Caco-2 (cell line): Measurements from ENCODE around the gene NUB1. TPM values are rescaled to one million over a fixed set of nuclear protein-coding genes. Genes with fewer than 3 reads are reported as not detected.

Experiments used
- BruUV-seq: library from RNA; stranded (reverse); fragments of 400-500 nt; replicated peaks from 2 replicates; lab custom pipeline; 2021; lab: Mats Ljungman, UMichigan
- CTCF ChIA-PET: fragments of 300-600 bp; sonication (Branson Sonifier 250); formaldehyde crosslinking; loops from one replicate; lab custom pipeline; 2022; ENCODE audit warnings: antibody characterized with exemption; lab: Charles Lee
- POLR2A ChIA-PET: fragments of 300-600 bp; sonication (Branson Sonifier 250); formaldehyde crosslinking; loops from one replicate; lab custom pipeline; 2022; ENCODE audit warnings: antibody characterized with exemption; lab: Charles Lee
- DNase-seq, 2 experiments: peaks; one replicate each; pipeline versions ENCODE4 v3.0.0 to v3.0.0-alpha.2; 2020 to 2022
- H3K27me3 ChIP-seq: replicated peaks from 2 replicates; pipeline ENCODE4 v1.6.0; 2011; ENCODE audit warnings: low read length; ENCODE audit not compliant: control insufficient read depth, insufficient read depth
- H3K36me3 ChIP-seq: 2 replicates; pipeline ENCODE4 v1.5.1; 2011; ENCODE audit warnings: low read length; ENCODE audit not compliant: control insufficient read depth, insufficient read depth
- H3K4me1 ChIP-seq: fragments of 250-450 bp; sonication (Bioruptor Pico); 2 replicates; pipeline ENCODE4 v1.5.1; 2020; ENCODE audit warnings: mild to moderate bottlenecking
- H3K4me3 ChIP-seq: 2 replicates; pipeline ENCODE4 v1.5.1; 2011; ENCODE audit warnings: low read depth, mild to moderate bottlenecking, control low read depth, low read length
- H3K9me3 ChIP-seq: fragments of 250-450 bp; sonication (Bioruptor Pico); 2 replicates; pipeline ENCODE4 v1.5.1; 2020; ENCODE audit warnings: mild to moderate bottlenecking, moderate library complexity
- H3K27ac Mint-ChIP-seq: one replicate; pipeline ENCODE4 v1.8.0; 2022; ENCODE audit warnings: mixed read lengths; ENCODE audit not compliant: unreplicated experiment
- H3K27me3 Mint-ChIP-seq: one replicate; pipeline ENCODE4 v1.8.0; 2022; ENCODE audit warnings: mixed read lengths; ENCODE audit not compliant: insufficient read depth, unreplicated experiment
- H3K36me3 Mint-ChIP-seq: one replicate; pipeline ENCODE4 v1.8.0; 2022; ENCODE audit warnings: mild to moderate bottlenecking, mixed read lengths; ENCODE audit not compliant: insufficient read depth, unreplicated experiment
- H3K4me1 Mint-ChIP-seq: one replicate; pipeline ENCODE4 v1.8.0; 2022; ENCODE audit warnings: low read depth, mixed read lengths; ENCODE audit not compliant: unreplicated experiment
- H3K4me3 Mint-ChIP-seq: one replicate; pipeline ENCODE4 v1.8.0; 2022; ENCODE audit warnings: mild to moderate bottlenecking, moderate library complexity, mixed read lengths; ENCODE audit not compliant: unreplicated experiment
- H3K9me3 Mint-ChIP-seq: one replicate; pipeline ENCODE4 v1.8.0; 2022; ENCODE audit warnings: mixed read lengths; ENCODE audit not compliant: unreplicated experiment
- CTCF ChIP-seq, 2 experiments: fragments of 200-600 bp in 1 of 2; IDR thresholded peaks; 1 replicate in 1 of 2; 2 replicates in 1 of 2; pipeline versions ENCODE4 v1.5.1 to v1.8.0; 2011 to 2022; ENCODE audit warnings: antibody characterized with exemption in 1 of 2, control low read depth in 1 of 2, inconsistent platforms in 1 of 2, low read depth in 1 of 2, low read length in 1 of 2, mild to moderate bottlenecking in 1 of 2, moderate library complexity in 1 of 2; ENCODE audit not compliant: insufficient read depth in 1 of 2, severe bottlenecking in 1 of 2, unreplicated experiment in 1 of 2
- intact Hi-C: fragments of 100-400 bp; cut with micrococcal nuclease; formaldehyde crosslinking; loops from one replicate; pipeline ENCODE4 v1.10.0; 2022; ENCODE audit not compliant: unreplicated experiment
- total RNA-seq: library from RNA; stranded (reverse); gene quantifications from 2 replicates; pipeline ENCODE4 v1.2.3, GENCODE V29; 2022

The NUB1 gene
- total RNA-seq, 1 experiment from 2014 or later = 51.6 TPM

GRCh38 chr7:151399906-151400305, 58.3 kb downstream of the NUB1 start:
- no peak for TF ChIP-seq CTCF (IDR thresholded peaks at IDR 0.05; ENCODE audit: insufficient read depth in 1 of 2, low read depth in 1 of 2, low read length in 1 of 2, severe bottlenecking in 1 of 2, unreplicated experiment in 1 of 2)
- intact Hi-C loops = no loop called here
- no peaks in the 10 kb centered on the region for H3K27me3 Mint-ChIP-seq
- BruUV-seq = no TSS peak
- no peaks in the 10 kb centered on the region for H3K36me3 Mint-ChIP-seq
- Histone ChIP-seq H3K9me3 (no peaks in the 10 kb centered on the region), H3K4me3 (no peak overlapping the region), H3K4me1 (no peaks in the 10 kb centered on the region), H3K36me3 (no peaks in the 10 kb centered on the region), H3K27me3 (no peaks in the 10 kb centered on the region)
- H3K27ac Mint-ChIP-seq = no peak overlapping the region
- no peaks in the 10 kb centered on the region for H3K4me1 Mint-ChIP-seq
- DNase-seq = no peak
- CTCF ChIA-PET = no interaction called here
- H3K9me3 Mint-ChIP-seq = no peaks in the 10 kb centered on the region
- POLR2A ChIA-PET = no interaction called here
- H3K4me3 Mint-ChIP-seq = no peak overlapping the region

- Histone ChIP-seq H3K4me1 (no peaks in the 10 kb centered on the region), H3K36me3 (no peaks in the 10 kb centered on the region), H3K9me3 (no peaks in the 10 kb centered on the region), H3K27me3 (no peaks in the 10 kb centered on the region), H3K4me3 (no peak overlapping the region)
- no peak for DNase-seq
- BruUV-seq = no TSS peak
- H3K4me3 Mint-ChIP-seq = no peak overlapping the region
- intact Hi-C loops = no loop called here
- no peaks in the 10 kb centered on the region for H3K9me3 Mint-ChIP-seq
- CTCF ChIA-PET = no interaction called here
- no peaks in the 10 kb centered on the region for H3K4me1 Mint-ChIP-seq
- H3K27ac Mint-ChIP-seq = no peak overlapping the region
- no peaks in the 10 kb centered on the region for H3K36me3 Mint-ChIP-seq
- POLR2A ChIA-PET = no interaction called here
- TF ChIP-seq CTCF (IDR thresholded peaks at IDR 0.05; ENCODE audit: insufficient read depth in 1 of 2, low read depth in 1 of 2, low read length in 1 of 2, severe bottlenecking in 1 of 2, unreplicated experiment in 1 of 2) = no peak
- no peaks in the 10 kb centered on the region for H3K27me3 Mint-ChIP-seq
Measured at GRCh38 chr7:151400626-151401315, 59.2 kb downstream of the NUB1 start.

- no peaks in the 10 kb centered on the region for H3K4me1 ChIP-seq
- no TSS peak for BruUV-seq
- ChIA-PET CTCF (no interaction called here), POLR2A (no interaction called here)
- no peak overlapping the region for H3K4me3 ChIP-seq
- no peak overlapping the region for H3K27ac Mint-ChIP-seq
- no peaks in the 10 kb centered on the region for H3K27me3 Mint-ChIP-seq
- no peak for DNase-seq
- no peaks in the 10 kb centered on the region for H3K9me3 Mint-ChIP-seq
- H3K4me1 Mint-ChIP-seq = no peaks in the 10 kb centered on the region
- no peak for TF ChIP-seq CTCF (IDR thresholded peaks at IDR 0.05; ENCODE audit: insufficient read depth in 1 of 2, low read depth in 1 of 2, low read length in 1 of 2, severe bottlenecking in 1 of 2, unreplicated experiment in 1 of 2)
- H3K27me3 ChIP-seq = no peaks in the 10 kb centered on the region
- H3K36me3 Mint-ChIP-seq = no peaks in the 10 kb centered on the region
- H3K9me3 ChIP-seq = no peaks in the 10 kb centered on the region
- no peaks in the 10 kb centered on the region for H3K36me3 ChIP-seq
- H3K4me3 Mint-ChIP-seq = no peak overlapping the region
- intact Hi-C loops = no loop called here
Measured at GRCh38 chr7:151402029-151402835, 60.6 kb downstream of the NUB1 start.
